HG03432 (cell line): ENCODE results near the gene FANCG.

ENCODE experiments used
- ATAC-seq: cut with Tn5 transposase; IDR thresholded peaks from one replicate; pipeline ENCODE4 v1.9.1; 2021; ENCODE audit warnings: mild to moderate bottlenecking, moderate library complexity; ENCODE audit not compliant: unreplicated experiment

FANCG gene

GRCh38 chr9:35067056-35067455, 12.7 kb downstream of the FANCG start:
- ATAC-seq, result no peak

- no peak for ATAC-seq
Measured at GRCh38 chr9:35060548-35061207, 19.1 kb downstream of the FANCG start.

GRCh38 chr9:35059438-35059837, 20.3 kb downstream of the FANCG start:
- no peak for ATAC-seq

GRCh38 chr9:35057271-35057620, 22.5 kb downstream of the FANCG start:
- ATAC-seq, result no peak

GRCh38 chr9:35056571-35057270, 23.0 kb downstream of the FANCG start:
- no peak for ATAC-seq

- ATAC-seq, result no peak
Measured at GRCh38 chr9:35054871-35055644, 24.7 kb downstream of the FANCG start.

GRCh38 chr9:35054185-35054835, 25.4 kb downstream of the FANCG start:
- ATAC-seq, result no peak

- peak; percentile 48 for ATAC-seq
Measured at GRCh38 chr9:35051069-35051967, 28.4 kb downstream of the FANCG start.

GRCh38 chr9:35048511-35048910, 31.2 kb downstream of the FANCG start:
- no peak for ATAC-seq

- ATAC-seq, result no peak
Measured at GRCh38 chr9:35044071-35044470, 35.7 kb downstream of the FANCG start.

GRCh38 chr9:35042891-35043545, 36.7 kb downstream of the FANCG start:
- no peak for ATAC-seq

- no peak for ATAC-seq
Measured at GRCh38 chr9:35042081-35042604, 37.6 kb downstream of the FANCG start.

- ATAC-seq, result no peak
Measured at GRCh38 chr9:35035851-35036701, 43.7 kb downstream of the FANCG start.

GRCh38 chr9:35033101-35033500, 46.6 kb downstream of the FANCG start:
- ATAC-seq, result no peak

GRCh38 chr9:35029852-35030251, 49.9 kb downstream of the FANCG start:
- no peak for ATAC-seq

- ATAC-seq, result no peak
Measured at GRCh38 chr9:35029241-35029640, 50.5 kb downstream of the FANCG start.

- no peak for ATAC-seq
Measured at GRCh38 chr9:35028341-35028740, 51.4 kb downstream of the FANCG start.

- ATAC-seq, result no peak
Measured at GRCh38 chr9:35027860-35028259, 51.9 kb downstream of the FANCG start.

- ATAC-seq, result no peak
Measured at GRCh38 chr9:35027374-35027773, 52.4 kb downstream of the FANCG start.
